GM12801 (cell line): ENCODE data around the gene SPG7.

Experiments used
- CTCF ChIP-seq: IDR thresholded peaks from one replicate; pipeline ENCODE4 v1.5.1; 2011; ENCODE audit warnings: control low read depth; ENCODE audit not compliant: insufficient read length; ENCODE audit errors: extremely low read depth

SPG7 gene

DNA sequence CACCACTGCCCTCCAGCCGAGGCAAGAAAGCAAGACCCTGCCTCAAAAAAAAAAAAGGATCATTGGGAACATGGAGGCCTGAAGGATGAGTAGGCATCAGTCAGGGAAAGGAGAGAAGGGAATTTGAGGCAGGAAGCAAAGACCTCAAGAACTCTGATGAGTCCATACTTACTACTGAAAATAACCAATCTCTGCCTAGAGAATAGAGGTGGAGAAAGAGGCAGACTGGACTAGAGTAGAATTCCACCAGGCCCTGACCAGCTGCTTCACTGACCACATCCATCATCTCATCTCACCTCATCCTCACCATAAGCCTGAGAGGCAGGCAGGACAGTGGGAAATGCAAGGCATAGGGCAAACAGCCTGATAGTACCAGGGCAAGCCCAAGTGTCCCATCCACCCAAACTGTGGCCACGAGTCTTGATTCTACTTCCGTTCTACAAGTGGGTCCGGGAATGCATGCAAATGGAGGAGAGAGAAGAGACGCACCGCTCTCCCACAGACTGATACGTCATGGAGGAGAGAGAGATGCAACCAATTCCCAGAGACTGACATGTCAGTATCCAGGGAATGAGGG is 35.0 kb upstream of the SPG7 start:
- no peak for TF ChIP-seq CTCF

GRCh38 chr16:89473791-89474414 is 34.3 kb upstream of the SPG7 start:
- no peak for TF ChIP-seq CTCF

DNA sequence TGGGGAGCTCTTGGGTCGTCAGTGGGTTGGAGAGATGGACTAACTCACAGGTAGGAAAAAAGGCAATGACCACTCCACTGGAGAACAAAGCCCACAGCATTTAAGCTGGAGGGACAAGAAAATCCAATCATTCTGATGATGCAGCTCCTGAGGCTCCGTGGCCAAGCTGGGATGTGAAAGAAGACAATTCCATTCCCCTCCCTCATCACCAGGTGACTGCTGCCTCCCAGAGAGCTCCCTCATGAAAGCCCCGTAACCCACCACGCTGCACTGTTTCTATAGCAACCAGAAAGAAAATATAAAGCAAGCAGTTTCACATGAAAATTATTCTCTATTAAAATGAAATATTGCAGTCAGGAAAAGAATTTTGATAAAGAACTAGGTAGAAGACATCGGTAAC is 33.1 kb upstream of the SPG7 start:
- no peak for TF ChIP-seq CTCF

GRCh38 chr16:89476379-89476778 is 31.8 kb upstream of the SPG7 start:
- no peak for TF ChIP-seq CTCF

DNA sequence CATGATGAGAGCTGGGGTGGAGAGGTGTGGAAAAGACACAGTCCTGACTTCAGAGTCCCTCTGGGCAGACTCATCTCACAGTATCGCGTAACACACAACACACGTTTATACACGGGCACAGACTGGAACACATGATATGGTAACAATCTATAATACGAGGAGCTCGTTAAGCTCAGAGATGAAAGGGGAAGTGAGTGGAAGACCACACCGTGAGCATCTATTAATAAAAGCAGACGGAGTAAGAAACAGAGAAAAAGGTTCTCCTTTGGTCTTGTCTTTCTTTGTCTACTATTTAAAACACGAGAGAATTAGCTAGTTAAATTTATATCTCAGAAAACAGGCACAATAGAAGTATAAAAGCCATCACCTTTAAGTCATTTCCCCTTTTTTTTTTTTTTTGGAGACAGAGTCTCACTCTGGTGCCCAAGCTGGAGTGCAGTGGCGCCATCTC is 31.4 kb upstream of the SPG7 start:
- TF ChIP-seq CTCF = no peak

DNA sequence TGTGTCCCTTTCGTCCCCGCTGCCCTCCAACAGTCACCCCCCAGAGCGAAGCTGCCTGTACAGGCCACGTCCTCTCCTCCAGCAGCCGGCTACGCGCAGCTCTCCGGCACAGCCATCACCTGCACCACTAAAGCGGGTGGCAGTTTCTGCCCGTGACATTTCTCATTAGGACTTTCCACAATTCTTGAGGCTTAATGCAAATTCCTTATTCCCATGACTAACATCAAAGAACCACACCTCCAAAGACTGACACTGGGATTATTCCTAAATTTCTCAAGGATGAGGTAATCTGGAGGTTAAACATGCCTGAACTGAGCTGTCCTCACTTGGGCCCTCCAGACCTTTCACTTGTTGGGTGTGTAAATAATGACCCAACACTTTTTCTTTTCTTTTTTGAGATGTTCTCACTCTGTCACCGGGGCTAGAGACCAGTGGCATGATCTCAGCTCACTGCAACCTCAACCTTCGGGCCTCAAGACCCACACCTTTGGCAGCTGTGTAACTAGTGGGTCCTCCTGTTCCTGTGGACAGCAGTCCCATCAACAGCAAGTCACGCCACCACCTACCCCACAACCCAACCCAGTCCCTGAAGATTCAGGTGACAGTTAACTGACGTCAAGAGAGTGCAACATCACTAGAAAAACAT is 29.5 kb upstream of the SPG7 start:
- no peak for TF ChIP-seq CTCF

DNA sequence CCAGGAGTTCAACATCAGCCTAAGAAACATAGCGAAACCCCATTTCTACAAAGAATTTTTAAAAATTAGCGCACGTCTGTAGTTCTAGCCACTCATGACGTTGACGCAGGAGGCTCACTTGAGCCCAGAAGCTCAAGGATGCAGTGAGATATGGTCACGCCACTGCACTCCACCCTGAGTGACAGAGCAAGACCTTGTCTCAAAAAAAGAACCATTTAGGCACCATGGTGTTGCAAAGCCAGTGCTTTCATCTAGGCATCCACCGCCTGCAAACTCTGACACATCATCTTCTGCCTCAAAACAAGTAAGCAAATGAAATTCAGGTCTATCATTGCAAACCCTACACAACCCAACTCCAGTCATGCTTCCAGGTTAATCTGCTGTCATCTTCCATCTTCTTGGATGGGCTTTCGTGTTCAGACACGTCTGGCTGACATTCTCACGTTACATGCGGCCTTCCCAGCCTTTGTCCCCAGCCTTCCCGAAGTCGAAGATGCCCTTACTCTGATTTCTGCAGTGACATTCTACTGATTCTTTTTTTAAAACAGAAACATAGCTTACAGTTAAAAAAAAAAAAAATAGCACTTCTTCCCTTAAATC is 26.7 kb upstream of the SPG7 start:
- TF ChIP-seq CTCF = no peak
